Pancreas (tissue), 10 donors: ENCODE data around the gene ZNHIT6. TPM values are rescaled to one million over a fixed set of nuclear protein-coding genes. Genes with fewer than 3 reads are reported as not detected.
A peak's percentile ranks its signal among the peaks of the same experiment; 100 is the strongest.

ENCODE experiments used
- ATAC-seq, 4 donors: fragments of 200-7000 bp; cut with Tn5 transposase; one replicate each; pipeline versions ENCODE4 v1.8.0 to v1.9.1; 2020; ENCODE audit warnings: mild to moderate bottlenecking in 4 of 4, moderate library complexity in 4 of 4
- DNase-seq, 6 donors: peaks; one replicate each; pipeline ENCODE4 v3.0.0-alpha.2; 2020
- FAIRE-seq: peaks from 2 replicates; lab custom pipeline; 2012; peaks lifted over from hg19 to GRCh38; lab: Jason Lieb, UNC
- H3K27ac ChIP-seq, 4 donors: fragments of 200-600 bp; sonication (generic); 1 replicate in 3 of 4; 2 replicates in 1 of 4; pipeline versions ENCODE4 v1.5.0 to v1.8.0; 2020
- H3K27me3 ChIP-seq, 4 donors: fragments of 200-600 bp; one replicate each; pipeline ENCODE4 v1.8.0; 2021
- H3K36me3 ChIP-seq, 3 donors: fragments of 200-600 bp; sonication (generic) in 1 of 3; one replicate each; pipeline versions ENCODE4 v1.5.0 to v1.8.0; 2020 to 2021
- H3K4me1 ChIP-seq, 3 donors: fragments of 200-600 bp; one replicate each; pipeline ENCODE4 v1.8.0; 2021
- H3K4me3 ChIP-seq, 4 donors: fragments of 200-600 bp; sonication (generic) in 2 of 4; one replicate each; pipeline versions ENCODE4 v1.5.0 to v1.8.0; 2020 to 2021
- H3K9me3 ChIP-seq, 4 donors: fragments of 200-600 bp; one replicate each; pipeline ENCODE4 v1.8.0; 2021
- CTCF ChIP-seq, 4 donors: fragments of 200-600 bp; sonication (generic) in 3 of 4; IDR thresholded peaks; one replicate each; pipeline versions ENCODE4 v1.5.0 to v1.8.0; 2021; ENCODE audit warnings: antibody characterized with exemption in 4 of 4
- whole genome bisulfite sequencing, 2 donors: extraction: QIAGEN DNeasy Blood & Tissue Kit; methylation state at CpG; one replicate each; pipeline ENCODE4 v1.1.7; 2013; 5-methylcytosine and 5-hydroxymethylcytosine counted together
- intact Hi-C, 3 donors: fragments of 100-400 bp; cut with DNase I; formaldehyde crosslinking; loops; one replicate each; pipeline versions ENCODE4 v1.11.1 to v1.14.2; 2022
- polyA plus RNA-seq, 2 donors: library from polyadenylated mRNA; stranded (reverse); fragments of 200-250 nt; gene quantifications; one replicate each; pipeline ENCODE4 v1.2.3, GENCODE V29; 2013
- total RNA-seq, 6 donors: library from RNA; stranded (reverse); fragmentation: NEBNext Ultra II Directional in 4 of 6; extraction: Animal tissue kit (Norgen Biotek cat#: 25700) in 4 of 6; gene quantifications; one replicate each; pipeline versions ENCODE4 v1.2.1 to v1.2.4, GENCODE V29; 2021 to 2023
- donor health status: healthy with polysubstance abuse.
- donor health status: DM: no; HTN: no; CAD: no; lungs with moderate emphysema.
- donor health status: DM: no; HTN: no; CAD: no.
- donor health status: control.
- donor health status: control.
- donor health status: Bipolar disorder and iron deficiency.
- donor health status: DM: yes; HTN: yes; CAD: no.
- donor health status: DM: no; HTN: no; CAD: no.
- donor health status: DM: no; HTN: no; CAD: no.
- donor health status: DM: yes; HTN: yes; CAD: no.

Gene ZNHIT6
- total and polyA plus RNA-seq, 8 donors, result 3.0 to 7.5 (median 5.3) TPM

- no peak overlapping the region for H3K4me3 ChIP-seq
- no peaks in the 10 kb centered on the region for H3K36me3 ChIP-seq
- intact Hi-C loops, result no loop called here
- H3K27ac ChIP-seq, result no peak overlapping the region
- 96 to 97% methylated on average over 1 of the region's 1 CpG for WGBS, 2 donors
- no peaks in the 10 kb centered on the region for H3K27me3 ChIP-seq
- FAIRE-seq, result no peak
- no peak for DNase-seq
- H3K9me3 ChIP-seq, result no peaks in the 10 kb centered on the region
- peaks cover 0 to 6% (median 3%) of the 10 kb centered on the region in 3 donors for H3K4me1 ChIP-seq
- no peak for ATAC-seq
- no peak for TF ChIP-seq CTCF (IDR thresholded peaks at IDR 0.05)
These were observed 42.3 kb downstream of the ZNHIT6 start for GRCh38 chr1:85665932-85666331.

DNA sequence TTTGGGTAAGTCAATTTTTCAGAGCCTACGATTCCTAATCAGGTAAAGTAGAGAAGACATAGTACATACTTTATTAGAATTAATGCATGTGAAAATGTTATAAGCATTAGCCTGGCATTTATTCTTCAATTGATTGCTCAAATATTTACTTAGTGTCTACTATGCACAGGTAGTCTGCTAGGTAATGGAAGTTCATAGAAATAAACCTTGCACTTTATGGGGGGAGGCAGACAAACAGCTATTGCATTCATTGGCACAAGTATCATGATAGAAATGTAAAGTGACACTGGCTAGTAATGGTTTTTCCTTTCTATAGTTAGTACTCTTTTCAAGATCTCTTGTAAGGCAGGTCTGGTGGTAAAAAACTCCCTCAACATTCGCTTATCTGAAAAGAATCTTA, 44.9 kb downstream of the ZNHIT6 start:
- peaks cover 3 to 14% (median 14%) of the 10 kb centered on the region in 3 donors for H3K4me1 ChIP-seq
- H3K27ac ChIP-seq, result no peak overlapping the region
- no peaks in the 10 kb centered on the region for H3K9me3 ChIP-seq
- H3K36me3 ChIP-seq, result no peaks in the 10 kb centered on the region
- FAIRE-seq (no peak), DNase-seq (no peak), ATAC-seq (no peak)
- H3K4me3 ChIP-seq, result no peak overlapping the region
- intact Hi-C loops, result no loop called here
- TF ChIP-seq CTCF (IDR thresholded peaks at IDR 0.05), result no peak
- H3K27me3 ChIP-seq, result no peaks in the 10 kb centered on the region
- whole genome bisulfite sequencing, 2 donors, result 86 to 88% methylated on average over 2 of the region's 2 CpGs

DNA sequence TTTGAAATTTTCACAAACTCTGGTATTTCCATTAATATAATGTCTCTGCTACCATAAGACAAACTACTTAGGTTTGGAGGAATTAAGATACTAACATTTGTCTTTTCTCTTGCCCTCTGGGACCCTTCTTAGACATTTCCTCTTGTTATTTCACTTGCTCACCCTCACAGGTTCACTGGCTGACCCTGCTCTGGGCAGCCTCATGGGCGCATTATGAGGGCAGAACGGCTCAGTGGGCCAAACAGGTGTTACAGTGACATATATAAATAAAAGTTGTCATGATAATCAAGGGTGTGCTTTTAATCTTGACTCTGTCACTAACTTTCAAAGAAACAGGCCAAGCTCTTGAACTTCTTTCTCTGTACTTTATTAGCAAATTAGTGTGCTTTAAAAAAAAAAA, 46.5 kb downstream of the ZNHIT6 start:
- Histone ChIP-seq H3K36me3 (no peaks in the 10 kb centered on the region), H3K27ac (no peak overlapping the region), H3K9me3 (no peaks in the 10 kb centered on the region), H3K27me3 (no peaks in the 10 kb centered on the region), H3K4me1 (peaks cover 3 to 14% (median 14%) of the 10 kb centered on the region in 3 donors), H3K4me3 (no peak overlapping the region)
- intact Hi-C loops, result no loop called here
- no peak for DNase-seq
- FAIRE-seq, result no peak
- WGBS, 2 donors, result 11 to 18% methylated on average over 2 of the region's 2 CpGs
- peak in 1 of 4 donors; percentile 40 for ATAC-seq
- no peak for TF ChIP-seq CTCF (IDR thresholded peaks at IDR 0.05)

- Histone ChIP-seq H3K9me3 (no peaks in the 10 kb centered on the region), H3K27ac (no peak overlapping the region), H3K27me3 (no peaks in the 10 kb centered on the region), H3K4me1 (peaks cover 3 to 14% (median 14%) of the 10 kb centered on the region in 3 donors), H3K36me3 (no peaks in the 10 kb centered on the region), H3K4me3 (no peak overlapping the region)
- ATAC-seq, result no peak
- no peak for FAIRE-seq
- no peak for TF ChIP-seq CTCF (IDR thresholded peaks at IDR 0.05)
- intact Hi-C loops, result no loop called here
- DNase-seq, result no peak
These were observed 47.7 kb downstream of the ZNHIT6 start for GRCh38 chr1:85660541-85660940.

DNA sequence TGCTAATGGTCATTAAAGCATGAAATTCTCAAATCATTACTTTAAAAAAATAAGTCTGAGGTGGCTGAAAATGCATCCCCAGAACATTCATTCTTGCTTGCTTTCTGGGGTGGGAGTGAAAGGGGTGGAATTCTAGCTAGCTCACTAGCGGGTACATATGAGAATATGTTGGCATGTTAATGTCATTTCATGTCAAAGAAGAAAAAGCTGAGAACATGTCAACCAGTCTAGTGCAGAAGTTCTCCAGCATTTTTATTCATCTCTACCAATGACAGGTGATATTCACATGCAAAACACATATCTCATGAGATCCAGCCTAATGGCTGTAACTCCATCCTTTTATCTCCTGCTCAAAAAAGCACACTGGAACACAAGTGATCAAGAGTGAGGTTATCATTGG, 49.1 kb downstream of the ZNHIT6 start:
- no peaks in the 10 kb centered on the region for H3K27me3 ChIP-seq
- DNase-seq (no peak), ATAC-seq (no peak), FAIRE-seq (no peak)
- H3K4me1 ChIP-seq, result peaks cover 3 to 14% (median 14%) of the 10 kb centered on the region in 3 donors
- H3K27ac ChIP-seq, result no peak overlapping the region
- no peaks in the 10 kb centered on the region for H3K36me3 ChIP-seq
- intact Hi-C loops, result no loop called here
- no peak overlapping the region for H3K4me3 ChIP-seq
- no peak for TF ChIP-seq CTCF (IDR thresholded peaks at IDR 0.05)
- no peaks in the 10 kb centered on the region for H3K9me3 ChIP-seq
- 95 to 100% methylated on average over 1 of the region's 1 CpG for WGBS, 2 donors
